Fibroblast of lung (primary cell): ENCODE results near the gene VPS54. TPM values are rescaled to one million over a fixed set of nuclear protein-coding genes. Genes with fewer than 3 reads are reported as not detected.
A peak's percentile ranks its signal among the peaks of the same experiment; 100 is the strongest.

Experiments
- DNase-seq, 2 donors: peaks; one replicate each; pipeline versions ENCODE4 v3.0.0 to v3.0.0-alpha.2; 2010; ENCODE audit warnings: low read depth in 2 of 2
- H2AFZ ChIP-seq: 2 replicates; pipeline ENCODE4 v1.5.1; 2012; ENCODE audit warnings: low read length, control low read depth, inconsistent platforms
- H3K27ac ChIP-seq: 2 replicates; pipeline ENCODE4 v1.5.1; 2011; ENCODE audit warnings: low read length, control low read depth; ENCODE audit not compliant: insufficient read depth
- H3K27me3 ChIP-seq: 2 replicates; pipeline ENCODE4 v1.5.1; 2011; ENCODE audit warnings: mild to moderate bottlenecking, low read length; ENCODE audit not compliant: control insufficient read depth, insufficient read depth
- H3K36me3 ChIP-seq: 2 replicates; pipeline ENCODE4 v1.5.1; 2011; ENCODE audit warnings: low read length; ENCODE audit not compliant: control insufficient read depth, insufficient read depth
- H3K4me1 ChIP-seq: 2 replicates; pipeline ENCODE4 v1.5.1; 2011; ENCODE audit warnings: low read length; ENCODE audit not compliant: control insufficient read depth, insufficient read depth; ENCODE audit errors: extremely low read depth
- H3K4me2 ChIP-seq: 2 replicates; pipeline ENCODE4 v1.5.1; 2011; ENCODE audit warnings: low read length, control low read depth; ENCODE audit not compliant: insufficient read depth; ENCODE audit errors: extremely low read depth
- H3K4me3 ChIP-seq, 4 experiments: fragments of 200-600 bp in 1 of 4; sonication (generic) in 1 of 4; replicated peaks in 1 of 4; 2 replicates each; pipeline ENCODE4 v1.5.1; 2011 to 2016; ENCODE audit warnings: low read length in 4 of 4, low read depth in 3 of 4, mild to moderate bottlenecking in 3 of 4, control low read depth in 2 of 4, inconsistent platforms in 1 of 4, mixed read lengths in 1 of 4; ENCODE audit not compliant: insufficient read depth in 1 of 4; ENCODE audit errors: control extremely low read depth in 1 of 4
- H3K79me2 ChIP-seq: 2 replicates; pipeline ENCODE4 v1.5.1; 2012; ENCODE audit warnings: mild to moderate bottlenecking, low read length, inconsistent platforms; ENCODE audit not compliant: control insufficient read depth, insufficient read depth
- H3K9ac ChIP-seq: 2 replicates; pipeline ENCODE4 v1.5.1; 2011; ENCODE audit warnings: mild to moderate bottlenecking, low read length, control low read depth; ENCODE audit not compliant: insufficient read depth
- H3K9me3 ChIP-seq: 2 replicates; pipeline ENCODE4 v1.5.1; 2012; ENCODE audit warnings: low read depth, low read length; ENCODE audit not compliant: control insufficient read depth, insufficient read depth
- H4K20me1 ChIP-seq: 2 replicates; pipeline ENCODE4 v1.5.1; 2011; ENCODE audit warnings: low read length; ENCODE audit not compliant: control insufficient read depth, insufficient read depth; ENCODE audit errors: extremely low read depth
- EZH2 ChIP-seq: IDR thresholded peaks from 2 replicates; pipeline ENCODE4 v1.5.1; 2012; ENCODE audit warnings: low read length, control low read depth, mild to moderate bottlenecking; ENCODE audit errors: missing control alignments
- polyA plus RNA-seq, 2 donors: library from polyadenylated mRNA; depleted of rRNA in 1 of 2; stranded (reverse) in 1 of 2; unstranded in 1 of 2; fragments of >200 nt; gene quantifications; 2 replicates each; pipeline ENCODE4 v1.2.1, GENCODE V29; 2011 to 2012; ENCODE audit warnings: missing spikeins in 1 of 2
- total RNA-seq: library from RNA; depleted of rRNA; stranded (reverse); fragments of >200 nt; gene quantifications from 2 replicates; pipeline ENCODE4 v1.2.1, GENCODE V29; 2014
- TF ChIP-seq, protein P1 (sequence below), 2 donors: IDR thresholded peaks in 1 of 2; conservative IDR thresholded peaks in 1 of 2; 1 replicate in 1 of 2; 2 replicates in 1 of 2; pipeline ENCODE4 v1.5.1; 2011 to 2012; ENCODE audit warnings: low read length in 2 of 2, control low read depth in 1 of 2, inconsistent platforms in 1 of 2, low read depth in 1 of 2, mild to moderate bottlenecking in 1 of 2

VPS54 gene
- total and polyA plus RNA-seq, 2 donors (not counting 1 experiment from before 2014, with no cell fraction given), result 18.4 to 29.7 TPM

GRCh38 chr2:63876311-63876710 is 142.9 kb downstream of the VPS54 start:
- H3K9ac ChIP-seq, result no peak overlapping the region
- no peaks in the 10 kb centered on the region for H3K36me3 ChIP-seq
- H3K79me2 ChIP-seq, result peaks cover 4% of the 10 kb centered on the region

GRCh38 chr2:63875559-63876245 is 143.5 kb downstream of the VPS54 start:
- H3K4me3 ChIP-seq, result no peak overlapping the region
- H4K20me1 ChIP-seq, result no peaks in the 10 kb centered on the region
- H3K9ac ChIP-seq, result no peak overlapping the region
- H3K4me1 ChIP-seq, result peaks cover 2% of the 10 kb centered on the region
- H3K9me3 ChIP-seq, result no peaks in the 10 kb centered on the region
- no peak overlapping the region for H3K4me2 ChIP-seq
- no peak overlapping the region for H2AFZ ChIP-seq
- no peak overlapping the region for H3K27ac ChIP-seq
- peak in 1 of 2 donors; percentile 34 for DNase-seq
- no peaks in the 10 kb centered on the region for H3K36me3 ChIP-seq
- H3K27me3 ChIP-seq, result no peaks in the 10 kb centered on the region
- peaks cover 4% of the 10 kb centered on the region for H3K79me2 ChIP-seq
- TF ChIP-seq, protein P1, sequence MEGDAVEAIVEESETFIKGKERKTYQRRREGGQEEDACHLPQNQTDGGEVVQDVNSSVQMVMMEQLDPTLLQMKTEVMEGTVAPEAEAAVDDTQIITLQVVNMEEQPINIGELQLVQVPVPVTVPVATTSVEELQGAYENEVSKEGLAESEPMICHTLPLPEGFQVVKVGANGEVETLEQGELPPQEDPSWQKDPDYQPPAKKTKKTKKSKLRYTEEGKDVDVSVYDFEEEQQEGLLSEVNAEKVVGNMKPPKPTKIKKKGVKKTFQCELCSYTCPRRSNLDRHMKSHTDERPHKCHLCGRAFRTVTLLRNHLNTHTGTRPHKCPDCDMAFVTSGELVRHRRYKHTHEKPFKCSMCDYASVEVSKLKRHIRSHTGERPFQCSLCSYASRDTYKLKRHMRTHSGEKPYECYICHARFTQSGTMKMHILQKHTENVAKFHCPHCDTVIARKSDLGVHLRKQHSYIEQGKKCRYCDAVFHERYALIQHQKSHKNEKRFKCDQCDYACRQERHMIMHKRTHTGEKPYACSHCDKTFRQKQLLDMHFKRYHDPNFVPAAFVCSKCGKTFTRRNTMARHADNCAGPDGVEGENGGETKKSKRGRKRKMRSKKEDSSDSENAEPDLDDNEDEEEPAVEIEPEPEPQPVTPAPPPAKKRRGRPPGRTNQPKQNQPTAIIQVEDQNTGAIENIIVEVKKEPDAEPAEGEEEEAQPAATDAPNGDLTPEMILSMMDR (conservative IDR thresholded peaks at IDR 0.05 in 1 of 2, IDR thresholded peaks at IDR 0.05 in 1 of 2; ENCODE audit: low read depth in 1 of 2, low read length in 2 of 2), result no peak
- no peak for TF ChIP-seq EZH2

More at GRCh38 chr2:63876311-63876710, 142.9 kb downstream of the VPS54 start:
- TF ChIP-seq EZH2, result no peak
- TF ChIP-seq, protein P1 (conservative IDR thresholded peaks at IDR 0.05 in 1 of 2, IDR thresholded peaks at IDR 0.05 in 1 of 2; ENCODE audit: low read depth in 1 of 2, low read length in 2 of 2), result no peak
- H3K4me3 ChIP-seq, result no peak overlapping the region
- no peaks in the 10 kb centered on the region for H4K20me1 ChIP-seq
- H3K9me3 ChIP-seq, result no peaks in the 10 kb centered on the region
- no peaks in the 10 kb centered on the region for H3K27me3 ChIP-seq
- H3K4me2 ChIP-seq, result no peak overlapping the region
- H3K27ac ChIP-seq, result no peak overlapping the region
- peak in 1 of 2 donors; percentile 53 for DNase-seq
- H3K4me1 ChIP-seq, result peaks cover 2% of the 10 kb centered on the region
- no peak overlapping the region for H2AFZ ChIP-seq

DNA sequence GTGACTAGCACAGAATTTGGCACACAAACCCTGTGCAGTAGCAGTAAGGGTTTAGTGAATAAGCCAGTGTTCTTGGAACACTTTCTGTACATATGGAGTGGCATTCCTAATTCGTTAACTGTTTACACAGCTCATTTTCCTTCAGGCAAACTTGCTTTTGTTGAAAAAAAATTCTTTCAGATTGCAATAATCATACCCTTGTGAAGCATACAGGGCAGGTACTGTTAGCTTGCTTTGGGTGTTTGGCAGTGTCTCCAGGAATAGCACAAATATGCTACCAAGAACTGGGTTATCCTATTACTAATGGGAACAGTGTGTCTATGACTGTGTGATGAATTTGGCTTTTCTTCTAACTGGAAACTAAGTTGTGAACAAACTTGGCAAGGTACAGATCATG is 144.1 kb downstream of the VPS54 start:
- no peaks in the 10 kb centered on the region for H4K20me1 ChIP-seq
- no peaks in the 10 kb centered on the region for H3K9me3 ChIP-seq
- H3K79me2 ChIP-seq, result peaks cover 4% of the 10 kb centered on the region
- DNase-seq, result peak in 1 of 2 donors; percentile 47
- H3K36me3 ChIP-seq, result no peaks in the 10 kb centered on the region
- no peak overlapping the region for H3K4me2 ChIP-seq
- no peaks in the 10 kb centered on the region for H3K27me3 ChIP-seq
- no peak overlapping the region for H3K4me3 ChIP-seq
- H3K4me1 ChIP-seq, result peaks cover 2% of the 10 kb centered on the region
- H3K27ac ChIP-seq, result no peak overlapping the region
- H3K9ac ChIP-seq, result no peak overlapping the region
- H2AFZ ChIP-seq, result no peak overlapping the region
- TF ChIP-seq, protein P1 (conservative IDR thresholded peaks at IDR 0.05 in 1 of 2, IDR thresholded peaks at IDR 0.05 in 1 of 2; ENCODE audit: low read depth in 1 of 2, low read length in 2 of 2), result no peak
- TF ChIP-seq EZH2, result no peak
